Activated CD4-positive, alpha-beta memory T cell treated with anti-CD3 and anti-CD28 coated beads, Interleukin-2, amount 10 ng/mL, durations not matched to agents 7 days and 5 days (primary cell): ENCODE results near the gene RAC3. TPM values are rescaled to one million over a fixed set of nuclear protein-coding genes. Genes with fewer than 3 reads are reported as not detected.
"Not testable (repeated sequence)": the region's sequence is repeated elsewhere in the genome, so short reads cannot be mapped to it uniquely, and the experiment has no call there.

Experiments used
- CTCF ChIA-PET: fragments of 350-600 bp; sonication (Branson Sonifier 250); formaldehyde crosslinking; loops from one replicate; lab custom pipeline; 2021; ENCODE audit warnings: antibody characterized with exemption, inconsistent platforms; lab: Charles Lee
- POLR2A ChIA-PET: fragments of 350-600 bp; sonication (Branson Sonifier 250); formaldehyde crosslinking; loops from one replicate; lab custom pipeline; 2021; ENCODE audit warnings: antibody characterized with exemption; lab: Charles Lee
- DNase-seq: peaks from one replicate; pipeline ENCODE4 v3.0.0-alpha.2; 2020
- H3K27ac Mint-ChIP-seq: one replicate; pipeline ENCODE4 v1.8.0; 2021; ENCODE audit warnings: mild to moderate bottlenecking, mixed read lengths
- H3K27me3 Mint-ChIP-seq: one replicate; pipeline ENCODE4 v1.8.0; 2021; ENCODE audit warnings: mixed read lengths
- H3K36me3 Mint-ChIP-seq: one replicate; pipeline ENCODE4 v1.8.0; 2021; ENCODE audit warnings: low read depth, mixed read lengths
- H3K4me1 Mint-ChIP-seq: one replicate; pipeline ENCODE4 v1.8.0; 2021; ENCODE audit warnings: mixed read lengths
- H3K4me3 Mint-ChIP-seq: one replicate; pipeline ENCODE4 v1.8.0; 2021; ENCODE audit warnings: mild to moderate bottlenecking, mixed read lengths
- H3K9me3 Mint-ChIP-seq: one replicate; pipeline ENCODE4 v1.8.0; 2021; ENCODE audit warnings: mixed read lengths
- total RNA-seq, 2 experiments: library from RNA; stranded (reverse); gene quantifications; one replicate each; pipeline ENCODE4 v1.2.3, GENCODE V29; 2021

Gene RAC3
- total RNA-seq, 2 experiments from 2014 or later, result 7.9 to 8.1 TPM

DNA sequence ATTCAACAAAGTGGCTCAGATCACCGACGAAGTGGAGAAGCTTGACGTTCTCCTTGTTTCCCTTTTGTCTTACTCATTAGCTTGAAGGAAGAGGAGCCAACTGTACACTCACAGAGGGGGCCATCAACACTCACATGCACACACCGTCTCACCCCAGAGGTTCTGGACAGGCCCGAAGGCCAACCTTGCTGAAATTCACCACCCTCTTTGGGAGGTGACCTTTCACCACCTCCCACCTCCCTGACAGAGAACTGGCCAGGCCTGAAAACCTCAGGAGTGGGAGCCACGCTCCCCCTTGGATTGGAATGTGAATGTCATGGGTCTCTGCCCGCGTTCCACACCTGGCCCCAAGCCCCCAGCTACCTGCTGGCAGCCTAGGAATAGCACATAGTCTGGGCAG lies 4.0 kb downstream of the RAC3 start:
- ChIA-PET POLR2A (interaction anchor here (0.9 to 5.3 kb wide), 3 partner anchors 14 to 63 kb away, joined by 3 to 41 read pairs (median 6); partner anchors contain the start of genes CENPX and LRRC45), CTCF (interaction anchor here (1.3 kb wide), 1 partner anchor 14 kb away, joined by 3 read pairs; no protein-coding TSS in a partner anchor)
- DNase-seq, result no peak
- Mint-ChIP-seq H3K36me3 (peaks cover 8% of the 10 kb centered on the region), H3K4me3 (peak overlapping the region; percentile 43), H3K9me3 (no peaks in the 10 kb centered on the region), H3K27ac (peak overlapping the region; percentile 18), H3K4me1 (peaks cover 27% of the 10 kb centered on the region), H3K27me3 (no peaks in the 10 kb centered on the region)

DNA sequence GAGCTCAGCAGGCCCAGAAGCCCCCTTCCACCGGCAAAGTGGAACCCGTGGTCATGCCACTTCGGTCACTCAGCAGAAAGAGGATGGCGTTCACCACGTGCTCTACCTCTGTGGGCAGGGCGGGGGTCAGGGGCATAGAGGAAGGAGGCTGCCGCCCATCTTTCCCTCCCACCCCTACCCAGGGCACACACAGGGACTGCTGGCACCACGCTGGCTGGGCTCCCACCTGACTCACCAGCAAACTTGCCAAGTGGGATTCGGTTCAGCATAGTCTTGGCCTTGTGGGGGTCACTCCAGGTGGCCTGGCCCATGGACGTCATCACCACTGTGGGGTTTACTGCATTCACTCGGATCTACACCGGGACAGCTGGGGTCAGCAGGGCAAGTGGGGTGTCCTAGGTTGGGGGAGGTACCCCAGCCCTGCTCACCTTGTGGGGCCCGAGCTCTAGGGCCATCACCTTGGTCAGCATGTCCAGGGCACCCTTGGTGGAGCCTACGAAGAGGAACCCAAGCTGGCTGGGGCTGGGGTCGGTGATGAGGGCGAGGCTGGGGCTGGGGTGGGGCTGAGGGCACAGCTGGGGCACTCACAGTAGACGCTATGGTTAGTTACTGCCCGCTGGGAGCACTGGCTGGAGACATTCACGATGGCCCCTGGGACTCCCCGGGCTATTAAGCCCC lies 4.6 kb downstream of the RAC3 start:
- ChIA-PET POLR2A (interaction anchor here (0.8 to 5.3 kb wide), 6 partner anchors 14 to 164 kb away, joined by 3 to 41 read pairs (median 6); partner anchors contain the start of genes ASPSCR1, CENPX, GPS1 and LRRC45), CTCF (interaction anchor here (1.3 kb wide), 1 partner anchor 15 kb away, joined by 3 read pairs; no protein-coding TSS in a partner anchor)
- H3K4me1 Mint-ChIP-seq, result peaks cover 28% of the 10 kb centered on the region
- peak overlapping the region; percentile 83 for H3K4me3 Mint-ChIP-seq
- H3K36me3 Mint-ChIP-seq, result peaks cover 8% of the 10 kb centered on the region
- DNase-seq, result no peak
- no peaks in the 10 kb centered on the region for H3K27me3 Mint-ChIP-seq
- no peaks in the 10 kb centered on the region for H3K9me3 Mint-ChIP-seq
- H3K27ac Mint-ChIP-seq, result no peak overlapping the region

- ChIA-PET POLR2A (interaction anchor here (0.8 to 5.3 kb wide), 5 partner anchors 14 to 166 kb away, joined by 3 to 41 read pairs (median 5); partner anchors contain the start of genes ARHGDIA, ASPSCR1, CENPX and GPS1), CTCF (interaction anchor here (1.3 kb wide), 1 partner anchor 16 kb away, joined by 3 read pairs; no protein-coding TSS in a partner anchor)
- Mint-ChIP-seq H3K27ac (peak overlapping the region; percentile 31), H3K4me1 (peaks cover 28% of the 10 kb centered on the region), H3K9me3 (no peaks in the 10 kb centered on the region), H3K36me3 (peaks cover 8% of the 10 kb centered on the region), H3K4me3 (peak overlapping the region; percentile 83), H3K27me3 (no peaks in the 10 kb centered on the region)
- no peak for DNase-seq
These were observed 5.2 kb downstream of the RAC3 start for GRCh38 chr17:82036634-82037091.

- Mint-ChIP-seq H3K27ac (peak within 1 kb of the TSS; percentile 94), H3K9me3 (no peaks in the 10 kb centered on the region), H3K36me3 (peaks cover 8% of the 10 kb centered on the region), H3K4me1 (peaks cover 28% of the 10 kb centered on the region), H3K27me3 (no peaks in the 10 kb centered on the region), H3K4me3 (peak within 1 kb of the TSS; percentile 83)
- DNase-seq, result peak; percentile 97
- POLR2A ChIA-PET, result interaction anchor here (0.6 to 5.3 kb wide), 22 partner anchors 7 to 261 kb away, joined by 3 to 41 read pairs (median 4); partner anchors contain the start of genes ARHGDIA, ASPSCR1, CENPX and DUS1L
- CTCF ChIA-PET, result interaction anchor here (0.6 to 1.6 kb wide), 37 partner anchors 8 to 482 kb away, joined by 3 to 43 read pairs (median 4); partner anchors contain the start of genes CENPX, FASN, LRRC45 and MAFG
These were observed 5.8 kb downstream of the RAC3 start, which contains the start of gene DCXR for GRCh38 chr17:82037092-82037888. TSS of gene DCXR (minus strand) at chr17:82037697. CDS start at chr17:82037682, 15 bp downstream.

DNA sequence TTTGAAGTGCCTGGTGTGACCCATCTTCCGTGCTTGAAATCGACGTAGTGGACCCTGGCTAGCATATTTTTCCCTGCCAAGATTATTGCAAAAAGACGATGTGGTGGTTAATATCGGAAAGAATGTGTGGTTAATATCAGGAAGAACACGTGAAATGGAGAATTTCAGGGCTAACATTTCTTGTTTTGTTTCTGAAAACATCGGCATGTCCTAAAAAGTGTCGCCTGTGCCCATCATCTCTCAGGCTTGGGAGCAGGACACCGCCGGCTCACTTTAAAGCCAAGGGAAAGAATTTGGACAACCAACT lies 6.4 kb downstream of the RAC3 start:
- H3K9me3 Mint-ChIP-seq, result no peaks in the 10 kb centered on the region
- H3K4me1 Mint-ChIP-seq, result peaks cover 27% of the 10 kb centered on the region
- CTCF ChIA-PET, result interaction anchor here (0.6 to 1.6 kb wide), 37 partner anchors 8 to 481 kb away, joined by 3 to 43 read pairs (median 4); partner anchors contain the start of genes CENPX, FASN, LRRC45 and MAFG
- POLR2A ChIA-PET, result interaction anchor here (0.6 to 5.3 kb wide), 21 partner anchors 8 to 261 kb away, joined by 3 to 41 read pairs (median 4); partner anchors contain the start of genes ARHGDIA, ASPSCR1, CENPX and DUS1L
- peaks cover 8% of the 10 kb centered on the region for H3K36me3 Mint-ChIP-seq
- DNase-seq, result no peak
- no peaks in the 10 kb centered on the region for H3K27me3 Mint-ChIP-seq
- peak overlapping the region; percentile 83 for H3K4me3 Mint-ChIP-seq
- peak overlapping the region; percentile 94 for H3K27ac Mint-ChIP-seq

- H3K36me3 Mint-ChIP-seq, H3K27ac Mint-ChIP-seq, CTCF ChIA-PET: not testable (repeated sequence)
These were observed 7.4 kb downstream of the RAC3 start for GRCh38 chr17:82038796-82039409.

GRCh38 chr17:82039695-82040299 lies 8.3 kb downstream of the RAC3 start:
- peaks cover 8% of the 10 kb centered on the region for H3K36me3 Mint-ChIP-seq
- no peak for DNase-seq
- peaks cover 26% of the 10 kb centered on the region for H3K4me1 Mint-ChIP-seq
- H3K27ac Mint-ChIP-seq, result no peak overlapping the region
- H3K27me3 Mint-ChIP-seq, result no peaks in the 10 kb centered on the region
- CTCF ChIA-PET, result no interaction called here
- no peaks in the 10 kb centered on the region for H3K9me3 Mint-ChIP-seq
- no peak overlapping the region for H3K4me3 Mint-ChIP-seq
- POLR2A ChIA-PET, result interaction anchor here (1.3 to 5.0 kb wide), 2 partner anchors 10 to 11 kb away, joined by 3 to 27 read pairs; partner anchors contain the start of genes GPS1 and RFNG

More at GRCh38 chr17:82038796-82039409, 7.4 kb downstream of the RAC3 start:
- not testable (repeated sequence) for DNase-seq, H3K4me3 Mint-ChIP-seq, H3K27me3 Mint-ChIP-seq, H3K9me3 Mint-ChIP-seq
- H3K4me1 Mint-ChIP-seq, result peaks cover 26% of the 10 kb centered on the region
- POLR2A ChIA-PET, result interaction anchor here (1.2 to 5.3 kb wide), 3 partner anchors 9 to 17 kb away, joined by 3 to 41 read pairs (median 27); partner anchors contain the start of genes CENPX, GPS1, LRRC45 and RFNG

GRCh38 chr17:82041144-82041814 lies 9.8 kb downstream of the RAC3 start:
- Mint-ChIP-seq H3K27me3 (no peaks in the 10 kb centered on the region), H3K4me3 (no peak overlapping the region), H3K9me3 (no peaks in the 10 kb centered on the region), H3K4me1 (peaks cover 18% of the 10 kb centered on the region), H3K36me3 (no peaks in the 10 kb centered on the region), H3K27ac (no peak overlapping the region)
- ChIA-PET POLR2A (interaction anchor here (0.9 to 5.0 kb wide), 2 partner anchors 9 kb away, joined by 3 to 27 read pairs; partner anchors contain the start of genes GPS1 and RFNG), CTCF (no interaction called here)
- DNase-seq, result no peak

DNA sequence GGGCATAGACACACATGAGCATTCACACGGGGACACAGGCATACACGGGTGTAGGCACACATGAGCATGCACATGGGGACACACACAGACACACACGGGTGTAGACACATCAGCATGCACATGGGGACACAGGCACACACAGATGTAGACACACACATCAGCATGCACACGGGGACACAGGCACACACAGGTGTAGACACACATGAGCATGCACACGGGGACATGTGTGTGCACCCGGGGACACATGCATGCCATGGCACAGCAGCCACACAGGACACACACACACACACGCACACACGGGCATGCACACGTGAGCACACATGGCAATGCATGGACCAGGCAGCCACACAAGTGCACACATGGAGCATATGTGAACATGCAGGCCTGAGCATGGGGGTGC lies 11.2 kb downstream of the RAC3 start:
- H3K27ac Mint-ChIP-seq, result no peak overlapping the region
- CTCF ChIA-PET, result interaction anchor here (1.1 kb wide), 1 partner anchor 83 kb away, joined by 3 read pairs; no protein-coding TSS in a partner anchor
- POLR2A ChIA-PET, result no interaction called here
- H3K9me3 Mint-ChIP-seq, result no peaks in the 10 kb centered on the region
- H3K36me3 Mint-ChIP-seq, result peaks cover 4% of the 10 kb centered on the region
- DNase-seq, result no peak
- H3K4me3 Mint-ChIP-seq, result no peak overlapping the region
- H3K4me1 Mint-ChIP-seq, result peaks cover 14% of the 10 kb centered on the region
- no peaks in the 10 kb centered on the region for H3K27me3 Mint-ChIP-seq

- ChIA-PET POLR2A (no interaction called here), CTCF (interaction anchor here (1.1 kb wide), 1 partner anchor 84 kb away, joined by 3 read pairs; no protein-coding TSS in a partner anchor)
- no peak overlapping the region for H3K4me3 Mint-ChIP-seq
- H3K36me3 Mint-ChIP-seq, result peaks cover 5% of the 10 kb centered on the region
- H3K27ac Mint-ChIP-seq, result no peak overlapping the region
- no peaks in the 10 kb centered on the region for H3K27me3 Mint-ChIP-seq
- H3K9me3 Mint-ChIP-seq, result no peaks in the 10 kb centered on the region
- H3K4me1 Mint-ChIP-seq, result peaks cover 9% of the 10 kb centered on the region
- DNase-seq, result no peak
These were observed 12.0 kb downstream of the RAC3 start for GRCh38 chr17:82043507-82043906.

DNA sequence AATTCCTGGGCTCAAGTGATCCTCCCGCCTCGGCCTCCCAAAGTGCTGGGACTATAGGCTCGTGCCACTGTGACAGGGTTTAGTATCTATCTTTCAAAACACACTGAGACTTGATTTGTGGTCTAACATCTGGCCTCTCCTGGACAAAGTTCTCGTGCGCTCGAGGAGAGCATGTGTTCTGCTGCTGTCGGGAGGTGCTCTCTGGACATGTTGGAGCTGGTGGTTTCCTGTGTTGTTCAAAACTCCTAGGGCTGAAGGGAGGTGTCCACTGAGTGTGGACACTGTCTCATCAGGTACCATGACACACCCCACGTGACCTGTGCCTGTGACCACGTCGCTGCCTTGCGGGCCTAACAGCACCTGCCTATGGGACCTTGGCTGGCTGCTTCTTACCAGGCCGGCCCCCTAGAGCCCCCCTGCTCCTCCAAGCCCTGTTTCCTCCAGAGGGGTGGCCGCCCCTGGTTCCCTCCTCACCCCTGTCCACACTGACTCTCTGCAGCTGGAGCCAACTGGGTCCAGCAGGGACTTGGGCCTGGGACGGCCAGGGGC lies 14.5 kb downstream of the RAC3 start:
- ChIA-PET CTCF (interaction anchor here (1.0 kb wide), 1 partner anchor 8 kb away, joined by 3 read pairs; the partner anchor contains the start of gene DCXR), POLR2A (no interaction called here)
- DNase-seq, result no peak
- Mint-ChIP-seq H3K9me3 (no peaks in the 10 kb centered on the region), H3K4me1 (peaks cover 9% of the 10 kb centered on the region), H3K36me3 (peaks cover 5% of the 10 kb centered on the region), H3K27ac (no peak overlapping the region), H3K4me3 (no peak overlapping the region), H3K27me3 (no peaks in the 10 kb centered on the region)
